ENCODE results near the gene NOX4.
"Not testable (repeated sequence)": the region's sequence is repeated elsewhere in the genome, so short reads cannot be mapped to it uniquely, and the experiment has no call there.

DNA sequence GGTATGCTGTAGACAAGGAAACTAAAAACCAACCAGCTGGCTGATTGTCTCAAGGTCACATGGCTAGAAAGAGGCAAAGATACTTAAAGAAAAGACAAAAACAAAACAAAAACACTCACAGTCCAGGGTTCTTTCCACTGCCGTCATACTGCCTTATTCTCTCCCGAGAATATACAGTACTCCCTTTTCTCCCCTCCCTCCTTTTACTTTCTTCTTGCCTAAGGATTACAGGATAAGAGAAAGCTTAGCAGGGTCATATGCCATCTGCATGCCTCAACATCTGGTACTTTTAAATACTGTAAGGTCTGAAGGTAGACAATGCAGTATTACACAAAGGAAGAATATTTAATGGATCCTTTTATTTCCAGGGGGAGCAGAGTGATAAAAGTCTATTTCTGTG, 126.3 kb downstream of the NOX4 start:
- not testable (repeated sequence) for TF ChIP-seq EZH2 (IDR thresholded peaks at IDR 0.05; ENCODE audit: low read depth)
- TF ChIP-seq, protein P1, sequence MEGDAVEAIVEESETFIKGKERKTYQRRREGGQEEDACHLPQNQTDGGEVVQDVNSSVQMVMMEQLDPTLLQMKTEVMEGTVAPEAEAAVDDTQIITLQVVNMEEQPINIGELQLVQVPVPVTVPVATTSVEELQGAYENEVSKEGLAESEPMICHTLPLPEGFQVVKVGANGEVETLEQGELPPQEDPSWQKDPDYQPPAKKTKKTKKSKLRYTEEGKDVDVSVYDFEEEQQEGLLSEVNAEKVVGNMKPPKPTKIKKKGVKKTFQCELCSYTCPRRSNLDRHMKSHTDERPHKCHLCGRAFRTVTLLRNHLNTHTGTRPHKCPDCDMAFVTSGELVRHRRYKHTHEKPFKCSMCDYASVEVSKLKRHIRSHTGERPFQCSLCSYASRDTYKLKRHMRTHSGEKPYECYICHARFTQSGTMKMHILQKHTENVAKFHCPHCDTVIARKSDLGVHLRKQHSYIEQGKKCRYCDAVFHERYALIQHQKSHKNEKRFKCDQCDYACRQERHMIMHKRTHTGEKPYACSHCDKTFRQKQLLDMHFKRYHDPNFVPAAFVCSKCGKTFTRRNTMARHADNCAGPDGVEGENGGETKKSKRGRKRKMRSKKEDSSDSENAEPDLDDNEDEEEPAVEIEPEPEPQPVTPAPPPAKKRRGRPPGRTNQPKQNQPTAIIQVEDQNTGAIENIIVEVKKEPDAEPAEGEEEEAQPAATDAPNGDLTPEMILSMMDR (conservative IDR thresholded peaks at IDR 0.05): not testable (repeated sequence)

All from PC-9 (cell line).